CD14-positive monocyte (primary cell): ENCODE results near the gene GNB4. TPM values are rescaled to one million over a fixed set of nuclear protein-coding genes. Genes with fewer than 3 reads are reported as not detected.

Experiments
- DNase-seq, 3 donors: peaks; one replicate each; pipeline ENCODE4 v3.0.0-alpha.2; 2011 to 2022
- H2AFZ ChIP-seq: 2 replicates; pipeline ENCODE4 v1.6.0; 2012; ENCODE audit warnings: mild to moderate bottlenecking, low read depth, low read length, inconsistent platforms; ENCODE audit not compliant: insufficient read depth, poor library complexity, severe bottlenecking
- H3K27ac ChIP-seq, 2 donors: 1 replicate in 1 of 2; 2 replicates in 1 of 2; pipeline ENCODE4 v1.5.1; 2012 to 2013; ENCODE audit warnings: low read length in 2 of 2, control low read depth in 1 of 2, inconsistent platforms in 1 of 2, low read depth in 1 of 2, mild to moderate bottlenecking in 1 of 2
- H3K27me3 ChIP-seq, 2 donors: one replicate each; pipeline versions ENCODE4 v1.6.0 to v1.6.1; 2011 to 2013; ENCODE audit warnings: low read length in 2 of 2; ENCODE audit not compliant: control insufficient read depth in 2 of 2, insufficient read depth in 2 of 2
- H3K36me3 ChIP-seq, 2 donors: replicated peaks in 1 of 2; 1 replicate in 1 of 2; 2 replicates in 1 of 2; pipeline versions ENCODE4 v1.5.1 to v1.6.1; 2012 to 2013; ENCODE audit warnings: low read length in 2 of 2, control low read depth in 1 of 2, inconsistent platforms in 1 of 2, mild to moderate bottlenecking in 1 of 2; ENCODE audit not compliant: insufficient read depth in 2 of 2, control insufficient read depth in 1 of 2
- H3K4me1 ChIP-seq, 2 donors: 1 replicate in 1 of 2; 2 replicates in 1 of 2; pipeline versions ENCODE4 v1.5.1 to v1.6.1; 2012 to 2013; ENCODE audit warnings: low read length in 2 of 2, control low read depth in 1 of 2, inconsistent platforms in 1 of 2, mild to moderate bottlenecking in 1 of 2, moderate library complexity in 1 of 2; ENCODE audit not compliant: insufficient read depth in 2 of 2, control insufficient read depth in 1 of 2
- H3K4me2 ChIP-seq: replicated peaks from 2 replicates; pipeline ENCODE3; 2012; ENCODE audit warnings: low read length, moderate library complexity, mild to moderate bottlenecking; ENCODE audit not compliant: poor library complexity, severe bottlenecking; ENCODE audit errors: extremely low read depth
- H3K4me3 ChIP-seq, 3 experiments: fragments of 200-600 bp in 1 of 3; sonication (generic) in 1 of 3; replicated peaks in 1 of 3; 1 replicate in 2 of 3; 2 replicates in 1 of 3; pipeline ENCODE4 v1.5.1; 2011 to 2013; ENCODE audit warnings: low read length in 3 of 3, mild to moderate bottlenecking in 3 of 3, control low read depth in 2 of 3, low read depth in 2 of 3, inconsistent platforms in 1 of 3, moderate library complexity in 1 of 3
- H3K79me2 ChIP-seq: 2 replicates; pipeline ENCODE4 v1.6.0; 2012; ENCODE audit warnings: mild to moderate bottlenecking, control low read depth, inconsistent platforms, low read length, moderate library complexity; ENCODE audit not compliant: insufficient read depth
- H3K9ac ChIP-seq: 2 replicates; pipeline ENCODE4 v1.6.0; 2017; ENCODE audit warnings: low read length, mild to moderate bottlenecking; ENCODE audit not compliant: insufficient read depth, poor library complexity, severe bottlenecking
- H3K9me3 ChIP-seq, 2 donors: replicated peaks in 1 of 2; 1 replicate in 1 of 2; 2 replicates in 1 of 2; pipeline versions ENCODE4 v1.5.1 to v1.6.1; 2012 to 2013; ENCODE audit warnings: low read length in 2 of 2, control low read depth in 1 of 2; ENCODE audit not compliant: control insufficient read depth in 1 of 2, insufficient read depth in 1 of 2
- H4K20me1 ChIP-seq: 2 replicates; pipeline ENCODE4 v1.6.0; 2012; ENCODE audit warnings: mild to moderate bottlenecking, low read length, control low read depth, moderate library complexity; ENCODE audit not compliant: insufficient read depth
- H3K27ac Mint-ChIP-seq, 7 donors: one replicate each; pipeline ENCODE4 v1.8.0; 2020; ENCODE audit warnings: mild to moderate bottlenecking in 7 of 7, mixed read lengths in 7 of 7, moderate library complexity in 6 of 7, inconsistent platforms in 2 of 7
- H3K27me3 Mint-ChIP-seq, 3 donors: one replicate each; pipeline ENCODE4 v1.8.0; 2021 to 2022; ENCODE audit warnings: low read depth in 3 of 3, mild to moderate bottlenecking in 3 of 3, mixed read lengths in 3 of 3, moderate library complexity in 3 of 3, inconsistent platforms in 1 of 3
- H3K36me3 Mint-ChIP-seq, 2 donors: one replicate each; pipeline ENCODE4 v1.8.0; 2020; ENCODE audit warnings: mixed read lengths in 2 of 2, inconsistent platforms in 1 of 2, mild to moderate bottlenecking in 1 of 2
- H3K4me1 Mint-ChIP-seq: one replicate; pipeline ENCODE4 v1.8.0; 2020; ENCODE audit warnings: mild to moderate bottlenecking, mixed read lengths
- H3K4me3 Mint-ChIP-seq, 2 donors: one replicate each; pipeline ENCODE4 v1.8.0; 2020; ENCODE audit warnings: mild to moderate bottlenecking in 2 of 2, mixed read lengths in 2 of 2, moderate library complexity in 1 of 2
- H3K9me3 Mint-ChIP-seq, 7 donors: one replicate each; pipeline ENCODE4 v1.8.0; 2020 to 2022; ENCODE audit warnings: mixed read lengths in 7 of 7, mild to moderate bottlenecking in 6 of 7, moderate library complexity in 6 of 7, inconsistent platforms in 2 of 7
- WGBS: methylation state at CpG from one replicate; pipeline ENCODE4 v1.1.5; 2013; ENCODE audit warnings: missing lambda C conversion rate; ENCODE audit not compliant: insufficient coverage; 5-methylcytosine and 5-hydroxymethylcytosine counted together
- intact Hi-C, 2 donors: fragments of 100-400 bp; cut with micrococcal nuclease; formaldehyde crosslinking; loops; one replicate each; pipeline versions ENCODE4 v1.15.0 to v1.15.1; 2023
- polyA plus RNA-seq, 3 donors: library from polyadenylated mRNA; depleted of rRNA in 1 of 3; unstranded in 2 of 3; stranded (reverse) in 1 of 3; fragments of 300-500 nt in 2 of 3; fragments of >200 nt in 1 of 3; fragmentation: Illumina TruSeq in 2 of 3; gene quantifications; 1 replicate in 2 of 3; 2 replicates in 1 of 3; pipeline ENCODE4 v1.2.3, GENCODE V29; 2012 to 2021
- TF ChIP-seq, protein P1 (sequence below): fragments of 200-600 bp; IDR thresholded peaks from one replicate; pipeline ENCODE4 v1.8.0; 2022; ENCODE audit warnings: antibody characterized with exemption, mild to moderate bottlenecking

Gene GNB4
- polyA plus RNA-seq, 3 donors, result 15.4 to 65.1 (median 63.5) TPM

DNA sequence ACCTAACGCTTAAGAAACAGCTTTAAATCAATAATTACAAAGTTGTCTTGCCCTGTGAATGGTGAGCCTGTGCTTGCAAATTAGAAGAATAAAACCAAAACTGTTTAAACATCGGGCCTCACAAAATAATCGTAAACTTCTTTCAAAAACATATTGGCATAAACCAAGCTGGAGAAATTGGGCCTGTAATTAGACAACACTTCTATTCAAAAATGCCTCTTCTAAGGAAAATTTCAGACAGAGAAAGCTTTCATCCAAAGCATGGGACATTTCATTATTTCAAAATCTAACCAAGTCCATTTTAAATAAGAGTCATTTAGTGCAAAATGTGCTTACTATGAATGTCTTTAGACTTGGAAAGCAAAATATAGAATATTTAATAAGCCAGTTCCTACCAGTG lies 35.5 kb upstream of the GNB4 start:
- Histone ChIP-seq H3K36me3 (no peaks in the 10 kb centered on the region), H3K4me3 (no peak overlapping the region), H3K9ac (no peak overlapping the region), H2AFZ (no peak overlapping the region), H3K27me3 (no peaks in the 10 kb centered on the region), H3K4me1 (no peaks in the 10 kb centered on the region), H3K4me2 (no peak overlapping the region), H4K20me1 (no peaks in the 10 kb centered on the region), H3K79me2 (no peaks in the 10 kb centered on the region), H3K27ac (no peak overlapping the region), H3K9me3 (no peaks in the 10 kb centered on the region)
- no peaks in the 10 kb centered on the region for H3K27me3 Mint-ChIP-seq
- H3K36me3 Mint-ChIP-seq, result no peaks in the 10 kb centered on the region
- no peak for DNase-seq
- H3K4me3 Mint-ChIP-seq, result no peak overlapping the region
- no CpG with 5 or more reads among the region's 3 CpGs for WGBS
- intact Hi-C loops, result no loop called here
- H3K4me1 Mint-ChIP-seq, result no peaks in the 10 kb centered on the region
- H3K27ac Mint-ChIP-seq, result no peak overlapping the region
- TF ChIP-seq, protein P1, sequence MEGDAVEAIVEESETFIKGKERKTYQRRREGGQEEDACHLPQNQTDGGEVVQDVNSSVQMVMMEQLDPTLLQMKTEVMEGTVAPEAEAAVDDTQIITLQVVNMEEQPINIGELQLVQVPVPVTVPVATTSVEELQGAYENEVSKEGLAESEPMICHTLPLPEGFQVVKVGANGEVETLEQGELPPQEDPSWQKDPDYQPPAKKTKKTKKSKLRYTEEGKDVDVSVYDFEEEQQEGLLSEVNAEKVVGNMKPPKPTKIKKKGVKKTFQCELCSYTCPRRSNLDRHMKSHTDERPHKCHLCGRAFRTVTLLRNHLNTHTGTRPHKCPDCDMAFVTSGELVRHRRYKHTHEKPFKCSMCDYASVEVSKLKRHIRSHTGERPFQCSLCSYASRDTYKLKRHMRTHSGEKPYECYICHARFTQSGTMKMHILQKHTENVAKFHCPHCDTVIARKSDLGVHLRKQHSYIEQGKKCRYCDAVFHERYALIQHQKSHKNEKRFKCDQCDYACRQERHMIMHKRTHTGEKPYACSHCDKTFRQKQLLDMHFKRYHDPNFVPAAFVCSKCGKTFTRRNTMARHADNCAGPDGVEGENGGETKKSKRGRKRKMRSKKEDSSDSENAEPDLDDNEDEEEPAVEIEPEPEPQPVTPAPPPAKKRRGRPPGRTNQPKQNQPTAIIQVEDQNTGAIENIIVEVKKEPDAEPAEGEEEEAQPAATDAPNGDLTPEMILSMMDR, result no peak
- H3K9me3 Mint-ChIP-seq, result peaks cover 0 to 14% (median 8%) of the 10 kb centered on the region in 7 donors

DNA sequence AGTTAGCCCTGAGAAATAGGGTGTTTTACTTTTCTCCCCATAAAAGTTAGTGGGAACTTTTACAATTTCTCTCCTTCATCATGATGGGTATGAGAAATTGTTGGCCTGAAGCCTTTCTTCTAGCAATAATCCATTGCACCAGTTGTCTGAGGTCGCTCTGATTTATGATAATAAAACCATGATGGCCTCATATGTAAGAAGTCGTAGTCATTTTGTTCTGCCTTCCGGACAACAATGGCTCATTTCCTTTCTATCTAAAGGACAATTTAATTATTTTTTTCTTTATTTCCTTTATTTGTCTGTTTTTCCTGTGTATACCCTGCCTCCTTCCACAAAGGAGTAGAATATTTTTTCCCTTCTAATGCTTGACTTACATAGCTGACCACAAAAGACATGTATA lies 31.6 kb upstream of the GNB4 start:
- no peak overlapping the region for H3K9ac ChIP-seq
- H4K20me1 ChIP-seq, result no peaks in the 10 kb centered on the region
- no peak overlapping the region for H3K4me3 Mint-ChIP-seq
- no peak overlapping the region for H3K27ac ChIP-seq
- TF ChIP-seq, protein P1, result no peak
- no peak overlapping the region for H2AFZ ChIP-seq
- intact Hi-C loops, result no loop called here
- no peaks in the 10 kb centered on the region for H3K9me3 ChIP-seq
- H3K79me2 ChIP-seq, result no peaks in the 10 kb centered on the region
- H3K4me3 ChIP-seq, result no peak overlapping the region
- peaks cover 0 to 11% (median 5%) of the 10 kb centered on the region in 7 donors for H3K9me3 Mint-ChIP-seq
- no peak overlapping the region for H3K27ac Mint-ChIP-seq
- no peaks in the 10 kb centered on the region for H3K36me3 ChIP-seq
- no peaks in the 10 kb centered on the region for H3K36me3 Mint-ChIP-seq
- H3K4me1 Mint-ChIP-seq, result no peaks in the 10 kb centered on the region
- no peaks in the 10 kb centered on the region for H3K27me3 Mint-ChIP-seq
- no peak overlapping the region for H3K4me2 ChIP-seq
- no CpG with 5 or more reads among the region's 3 CpGs for WGBS
- no peaks in the 10 kb centered on the region for H3K27me3 ChIP-seq
- no peaks in the 10 kb centered on the region for H3K4me1 ChIP-seq
- no peak for DNase-seq
